K562 (cell line): ENCODE measurements around the gene GAK.

Experiments
- BHLHE40 ChIP-seq: IDR thresholded peaks from 2 replicates; pipeline ENCODE4 v1.6.1; 2011; ENCODE audit warnings: low read length, improper control_type of control experiment
- CTCF ChIP-seq, 3 experiments: IDR thresholded peaks in 2 of 3; conservative IDR thresholded peaks in 1 of 3; 2 replicates each; pipeline ENCODE4 v1.5.1; 2011 to 2012; ENCODE audit warnings: low read length in 3 of 3, mild to moderate bottlenecking in 3 of 3, control low read depth in 2 of 3, improper control_type of control experiment in 1 of 3, inconsistent platforms in 1 of 3, low read depth in 1 of 3, mixed read lengths in 1 of 3, moderate library complexity in 1 of 3; ENCODE audit not compliant: insufficient read depth in 2 of 3
- MEIS2 ChIP-seq: fragments of 450-650 bp; IDR thresholded peaks from 2 replicates; pipeline ENCODE4 v1.6.1; 2014; ENCODE audit warnings: mild to moderate bottlenecking; ENCODE audit not compliant: partially characterized antibody
- POLR2A ChIP-seq: fragments of 450-650 bp; conservative IDR thresholded peaks from 2 replicates; pipeline ENCODE4 v1.6.1; 2016
- POLR2AphosphoS5 ChIP-seq: IDR thresholded peaks from 2 replicates; pipeline ENCODE4 v1.6.1; 2011; ENCODE audit warnings: mild to moderate bottlenecking, low read depth, low read length, moderate library complexity; ENCODE audit not compliant: control insufficient read depth, insufficient read depth
- SMARCB1 ChIP-seq: IDR thresholded peaks from 2 replicates; pipeline ENCODE4 v1.6.1; 2011; ENCODE audit warnings: improper control_type of control experiment, low read depth; ENCODE audit not compliant: insufficient read length
- SMARCE1 ChIP-seq: fragments of 450-650 bp; IDR thresholded peaks from 2 replicates; pipeline ENCODE4 v1.7.1; 2016; ENCODE audit warnings: mild to moderate bottlenecking
- SRF ChIP-seq, 2 experiments: fragments of 250-450, 450-650 bp in 1 of 2; sonication (Bioruptor Pico) in 1 of 2; sonication (generic) in 1 of 2; formaldehyde crosslinking; IDR thresholded peaks; 2 replicates each; pipeline versions ENCODE4 v1.5.0 to v1.5.1; 2020 to 2022; ENCODE audit warnings: mild to moderate bottlenecking in 1 of 2, missing genetic modification reagents in 1 of 2
- ZKSCAN8 ChIP-seq: fragments of 200-800 bp; sonication (Bioruptor generic); IDR thresholded peaks from 2 replicates; pipeline ENCODE4 v1.6.1; 2016; ENCODE audit warnings: missing genetic modification characterization, missing compliant biosample characterization
- ZNF592 ChIP-seq: fragments of 450-650 bp; IDR thresholded peaks from 2 replicates; pipeline ENCODE4 v1.6.1; 2017; ENCODE audit warnings: antibody characterized with exemption, mild to moderate bottlenecking
- ZNF644 ChIP-seq: fragments of 200-800 bp; sonication (Bioruptor generic); IDR thresholded peaks from 2 replicates; pipeline ENCODE4 v1.6.1; 2016; ENCODE audit warnings: low read depth, missing genetic modification characterization, missing compliant biosample characterization

- TF ChIP-seq ZKSCAN8 = no peak
- no peak for TF ChIP-seq SMARCB1
- TF ChIP-seq CTCF (IDR thresholded peaks at IDR 0.05 in 2 of 3, conservative IDR thresholded peaks at IDR 0.05 in 1 of 3; ENCODE audit: insufficient read depth in 2 of 3, low read depth in 1 of 3, low read length in 3 of 3) = no peak
- TF ChIP-seq POLR2AphosphoS5 = no peak
- TF ChIP-seq POLR2A = no peak
- no peak for TF ChIP-seq ZNF592
- TF ChIP-seq SMARCE1 = no peak
- no peak for TF ChIP-seq SRF (CRISPR knock-in tag; IDR thresholded peaks at IDR 0.05)
- TF ChIP-seq MEIS2 = no peak
- no peak for TF ChIP-seq BHLHE40
- no peak for TF ChIP-seq ZNF644 (tag)
These were observed 101.3 kb downstream of the GAK start for GRCh38 chr4:830601-831482.
